Esophagus muscularis mucosa (tissue), 4 donors: ENCODE results near the gene PAX6. TPM values are rescaled to one million over a fixed set of nuclear protein-coding genes. Genes with fewer than 3 reads are reported as not detected.

ENCODE experiments used
- DNase-seq: peaks from one replicate; pipeline ENCODE4 v3.0.0-alpha.2; 2017; ENCODE audit errors: extremely low spot score
- H3K27ac ChIP-seq, 4 donors: fragments of 200-600 bp; sonication (generic); replicated peaks in 1 of 4; 1 replicate in 3 of 4; 2 replicates in 1 of 4; pipeline ENCODE4 v1.5.1; 2016 to 2019; ENCODE audit warnings: mild to moderate bottlenecking in 1 of 4
- H3K27me3 ChIP-seq, 4 donors: fragments of 200-600 bp; sonication (generic); one replicate each; pipeline versions ENCODE4 v1.5.1 to v1.6.0; 2016 to 2019
- H3K36me3 ChIP-seq, 4 donors: fragments of 200-600 bp; sonication (generic); one replicate each; pipeline ENCODE4 v1.5.1; 2016 to 2019
- H3K4me1 ChIP-seq, 4 donors: fragments of 200-600 bp; sonication (generic); one replicate each; pipeline ENCODE4 v1.5.1; 2016 to 2019
- H3K4me3 ChIP-seq, 4 donors: fragments of 200-600 bp; sonication (generic); 1 replicate in 2 of 4; 2 replicates in 2 of 4; pipeline ENCODE4 v1.5.1; 2016 to 2019; ENCODE audit warnings: mild to moderate bottlenecking in 4 of 4, moderate library complexity in 1 of 4
- H3K9me3 ChIP-seq, 4 donors: fragments of 200-600 bp; sonication (generic); 1 replicate in 3 of 4; 2 replicates in 1 of 4; pipeline ENCODE4 v1.5.1; 2016 to 2019
- CTCF ChIP-seq, 3 experiments: fragments of 200-600 bp in 2 of 3; fragments of 450-650 bp in 1 of 3; sonication (generic) in 2 of 3; IDR thresholded peaks; one replicate each; pipeline ENCODE4 v1.5.1; 2017 to 2019; ENCODE audit warnings: antibody characterized with exemption in 3 of 3, mild to moderate bottlenecking in 2 of 3, moderate library complexity in 1 of 3
- EP300 ChIP-seq: sonication (generic); formaldehyde crosslinking; IDR thresholded peaks from one replicate; pipeline ENCODE4 v1.6.1; 2017; ENCODE audit warnings: antibody characterized with exemption
- POLR2A ChIP-seq: fragments of 450-650 bp; IDR thresholded peaks from one replicate; pipeline ENCODE4 v1.6.1; 2017; ENCODE audit warnings: antibody characterized with exemption, moderate library complexity, mild to moderate bottlenecking, low read depth
- POLR2AphosphoS5 ChIP-seq, 2 donors: sonication (generic); formaldehyde crosslinking; IDR thresholded peaks; one replicate each; pipeline ENCODE4 v1.6.1; 2017; ENCODE audit warnings: antibody characterized with exemption in 2 of 2
- WGBS: methylation state at CpG from one replicate; pipeline ENCODE4 v1.1.5; 2018; 5-methylcytosine and 5-hydroxymethylcytosine counted together
- intact Hi-C: fragments of 100-400 bp; cut with DNase I; formaldehyde crosslinking; loops from one replicate; pipeline ENCODE4 v1.15.1; 2023
- total RNA-seq, 4 donors: library from RNA; depleted of rRNA; stranded (reverse); fragments of >200 nt; gene quantifications; one replicate each; pipeline versions ENCODE4 v1.1.0 to v1.2.1, GENCODE V29; 2016

PAX6 gene
- total RNA-seq, 4 donors from 2014 or later, result 0.06 TPM; not detected in 3

GRCh38 chr11:31825838-31826484 lies 14.8 kb upstream of the PAX6 start:
- WGBS, result 9% methylated on average over 34 of the region's 37 CpGs
- no peaks in the 10 kb centered on the region for H3K9me3 ChIP-seq
- peak; percentile 70 for DNase-seq
- peak overlapping the region in 1 of 4 donors; percentile 4 for H3K4me3 ChIP-seq
- peaks cover 5 to 98% (median 89%) of the 10 kb centered on the region in 4 donors for H3K27me3 ChIP-seq
- H3K36me3 ChIP-seq, result no peaks in the 10 kb centered on the region
- intact Hi-C loops, result no loop called here
- H3K4me1 ChIP-seq, result peaks cover 6 to 36% (median 30%) of the 10 kb centered on the region in 4 donors
- H3K27ac ChIP-seq, result no peak overlapping the region
- TF ChIP-seq EP300, result no peak
- TF ChIP-seq CTCF (IDR thresholded peaks at IDR 0.05), result no peak
- no peak for TF ChIP-seq POLR2AphosphoS5 (IDR thresholded peaks at IDR 0.05)
- no peak for TF ChIP-seq POLR2A

GRCh38 chr11:31824879-31825837 lies 14.0 kb upstream of the PAX6 start:
- intact Hi-C loops, result no loop called here
- WGBS, result 8% methylated on average over 41 of the region's 52 CpGs
- Histone ChIP-seq H3K9me3 (no peaks in the 10 kb centered on the region), H3K27me3 (peaks cover 5 to 100% (median 95%) of the 10 kb centered on the region in 4 donors), H3K4me1 (peaks cover 6 to 40% (median 33%) of the 10 kb centered on the region in 4 donors), H3K36me3 (no peaks in the 10 kb centered on the region), H3K4me3 (peak overlapping the region in 1 of 4 donors; percentile 4), H3K27ac (no peak overlapping the region)
- TF ChIP-seq POLR2A (no peak), POLR2AphosphoS5 (IDR thresholded peaks at IDR 0.05) (no peak), EP300 (no peak), CTCF (IDR thresholded peaks at IDR 0.05) (no peak)
- peak; percentile 77 for DNase-seq

- WGBS, result 13% methylated on average over 18 of the region's 18 CpGs
- H3K4me3 ChIP-seq, result no peak overlapping the region
- no peak overlapping the region for H3K27ac ChIP-seq
- H3K36me3 ChIP-seq, result no peaks in the 10 kb centered on the region
- H3K27me3 ChIP-seq, result peaks cover 5 to 100% (median 97%) of the 10 kb centered on the region in 4 donors
- no peaks in the 10 kb centered on the region for H3K9me3 ChIP-seq
- DNase-seq, result peak; percentile 66
- intact Hi-C loops, result no loop called here
- peaks cover 6 to 45% (median 38%) of the 10 kb centered on the region in 4 donors for H3K4me1 ChIP-seq
- no peak for TF ChIP-seq POLR2A
- no peak for TF ChIP-seq EP300
- no peak for TF ChIP-seq POLR2AphosphoS5 (IDR thresholded peaks at IDR 0.05)
- TF ChIP-seq CTCF (IDR thresholded peaks at IDR 0.05), result no peak
Observed at GRCh38 chr11:31824332-31824878, 13.3 kb upstream of the PAX6 start.

- H3K27me3 ChIP-seq, result peaks cover 5 to 100% (median 98%) of the 10 kb centered on the region in 4 donors
- intact Hi-C loops, result no loop called here
- H3K9me3 ChIP-seq, result no peaks in the 10 kb centered on the region
- no peak overlapping the region for H3K4me3 ChIP-seq
- H3K4me1 ChIP-seq, result peaks cover 6 to 45% (median 39%) of the 10 kb centered on the region in 4 donors
- no peak for TF ChIP-seq POLR2A
- no peak for TF ChIP-seq EP300
- TF ChIP-seq POLR2AphosphoS5 (IDR thresholded peaks at IDR 0.05), result no peak
- TF ChIP-seq CTCF (IDR thresholded peaks at IDR 0.05), result no peak
- no peak overlapping the region for H3K27ac ChIP-seq
- WGBS, result 28% methylated on average over 16 of the region's 24 CpGs
- DNase-seq, result peak; percentile 82
- no peaks in the 10 kb centered on the region for H3K36me3 ChIP-seq
Observed at GRCh38 chr11:31823644-31824331, 12.7 kb upstream of the PAX6 start.
